Kidney glomerular epithelial cell (primary cell): ENCODE results near the gene KIFC3.
"Not testable (repeated sequence)": the region's sequence is repeated elsewhere in the genome, so short reads cannot be mapped to it uniquely, and the experiment has no call there.

Source experiments
- DNase-seq: peaks from one replicate; lab custom pipeline; 2025; lab: John Stamatoyannopoulos, UW

Gene KIFC3

DNA sequence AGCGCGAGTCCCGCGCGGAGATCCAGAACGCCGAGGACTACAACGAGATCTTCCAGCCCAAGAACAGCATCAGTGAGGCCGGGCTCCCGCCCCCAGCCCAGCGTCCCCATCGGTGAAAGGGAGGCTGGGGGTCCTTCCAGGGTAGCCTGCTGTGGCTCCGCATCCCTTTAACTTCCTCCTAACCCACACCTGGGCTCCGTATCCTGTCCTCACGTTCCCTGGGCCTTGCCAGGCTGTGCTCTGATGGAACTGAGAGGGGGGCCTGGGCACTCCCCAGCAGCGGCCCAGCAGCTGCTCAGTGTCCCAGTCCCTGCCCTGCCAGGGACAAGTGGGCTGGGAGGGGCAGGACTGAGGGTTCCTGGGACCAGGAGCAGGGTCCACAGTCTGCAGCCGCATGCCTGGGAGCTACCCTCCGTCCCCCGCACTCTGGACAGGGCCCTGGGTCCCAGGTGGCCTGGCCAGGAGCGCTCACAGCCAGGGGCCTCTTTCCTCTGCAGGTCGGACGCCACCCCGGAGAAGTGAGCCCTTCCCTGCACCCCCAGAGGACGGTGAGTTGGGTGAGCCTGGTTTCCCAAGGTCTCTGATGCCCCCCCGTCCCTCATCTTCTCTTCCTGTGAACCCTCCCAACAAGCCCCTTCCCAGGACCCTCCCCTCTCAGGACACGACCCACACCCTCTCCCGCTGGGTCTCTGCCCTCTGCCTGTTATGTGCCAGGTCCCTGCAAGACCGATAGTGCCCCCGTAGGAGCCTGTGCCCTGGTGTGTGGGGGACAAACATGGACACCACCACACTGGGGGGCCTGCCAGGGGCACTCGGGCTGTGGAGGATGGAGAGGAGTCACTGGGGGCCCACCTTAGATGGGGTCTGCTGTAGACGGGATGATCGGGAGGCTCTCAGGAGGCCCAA is 48.6 kb downstream of the KIFC3 start:
- no peak for DNase-seq

DNA sequence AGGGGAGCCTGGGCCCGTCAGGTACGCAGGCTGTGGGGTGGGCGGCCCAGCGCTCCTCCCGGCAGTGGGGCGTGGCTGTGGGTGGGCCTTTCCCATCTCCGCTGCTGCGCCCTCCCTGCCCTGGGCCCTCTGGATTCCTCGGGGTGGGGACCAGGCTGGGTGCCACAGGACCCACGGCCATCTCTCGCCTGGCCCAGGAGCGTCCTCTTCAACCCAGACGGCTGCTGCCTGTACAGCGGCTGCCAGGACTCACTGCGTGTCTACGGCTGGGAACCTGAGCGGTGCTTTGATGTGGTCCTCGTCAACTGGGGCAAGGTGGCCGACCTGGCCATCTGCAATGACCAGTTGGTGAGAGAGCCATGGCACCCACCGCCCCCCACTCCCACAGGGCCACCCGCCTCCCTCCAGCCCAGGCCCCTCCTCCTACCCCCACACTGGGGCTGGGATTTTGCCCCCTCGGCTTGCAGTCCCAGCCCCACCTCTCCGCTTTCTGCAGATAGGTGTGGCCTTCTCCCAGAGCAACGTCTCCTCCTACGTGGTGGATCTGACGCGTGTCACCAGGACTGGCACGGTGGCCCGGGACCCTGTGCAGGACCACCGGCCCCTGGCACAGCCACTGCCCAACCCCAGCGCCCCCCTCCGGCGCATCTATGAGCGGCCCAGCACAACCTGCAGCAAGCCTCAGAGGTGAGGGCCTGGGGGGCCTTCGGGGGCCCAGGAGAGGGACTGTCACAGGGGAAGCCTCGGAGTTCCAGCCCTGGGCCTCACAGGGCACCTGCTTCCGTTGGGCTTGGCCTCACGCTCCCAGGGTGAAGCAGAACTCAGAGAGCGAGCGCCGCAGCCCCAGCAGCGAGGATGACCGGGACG is 49.5 kb downstream of the KIFC3 start:
- no peak for DNase-seq

DNA sequence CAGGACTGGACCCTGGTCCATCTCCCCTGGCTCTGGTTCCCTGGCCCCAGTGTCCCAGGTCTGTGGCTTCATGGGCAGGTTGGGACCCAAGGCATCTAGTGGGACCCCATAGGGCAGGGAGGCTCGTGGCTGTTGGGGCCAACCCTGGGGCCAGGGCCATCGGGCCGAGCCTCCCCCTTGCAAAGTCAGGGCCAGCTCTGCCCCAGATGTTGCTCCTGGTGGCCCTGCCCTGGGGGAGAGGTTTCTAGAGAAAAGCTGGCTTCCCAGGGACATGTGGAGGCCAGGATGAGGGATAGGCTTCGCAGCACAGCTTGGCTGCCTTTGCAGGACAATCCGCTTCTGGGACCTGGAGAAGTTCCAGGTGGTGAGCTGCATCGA is 50.1 kb downstream of the KIFC3 start:
- no peak for DNase-seq

DNA sequence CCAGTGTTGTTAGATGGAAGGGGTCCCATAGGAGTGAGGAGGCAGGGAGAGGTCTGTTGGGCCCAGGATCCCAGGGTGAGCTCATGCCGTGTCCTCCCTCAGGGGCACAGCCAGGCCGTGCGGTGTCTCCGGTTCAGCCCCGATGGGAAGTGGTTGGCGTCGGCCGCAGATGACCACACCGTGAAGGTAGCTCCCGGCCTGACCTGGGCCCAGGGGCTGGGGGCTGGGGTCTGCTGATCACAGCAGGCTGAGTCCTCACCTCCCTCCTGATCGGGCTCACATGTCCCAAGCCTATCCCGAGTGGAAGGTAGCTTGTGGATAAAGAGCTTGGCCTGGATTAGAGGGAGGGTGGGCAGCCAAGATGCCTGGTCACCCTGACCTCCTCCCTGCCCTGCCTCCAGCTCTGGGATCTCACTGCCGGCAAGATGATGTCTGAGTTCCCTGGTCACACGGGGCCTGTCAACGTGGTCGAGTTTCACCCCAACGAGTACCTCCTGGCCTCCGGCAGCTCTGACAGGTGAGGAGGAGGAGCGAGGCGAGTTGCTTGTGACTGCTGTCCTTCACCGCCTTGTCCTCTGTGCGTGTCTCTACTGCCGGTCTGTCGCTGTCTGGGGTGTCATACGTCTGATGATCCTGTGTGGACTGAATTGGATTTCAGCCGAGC is 50.6 kb downstream of the KIFC3 start:
- no peak for DNase-seq

DNA sequence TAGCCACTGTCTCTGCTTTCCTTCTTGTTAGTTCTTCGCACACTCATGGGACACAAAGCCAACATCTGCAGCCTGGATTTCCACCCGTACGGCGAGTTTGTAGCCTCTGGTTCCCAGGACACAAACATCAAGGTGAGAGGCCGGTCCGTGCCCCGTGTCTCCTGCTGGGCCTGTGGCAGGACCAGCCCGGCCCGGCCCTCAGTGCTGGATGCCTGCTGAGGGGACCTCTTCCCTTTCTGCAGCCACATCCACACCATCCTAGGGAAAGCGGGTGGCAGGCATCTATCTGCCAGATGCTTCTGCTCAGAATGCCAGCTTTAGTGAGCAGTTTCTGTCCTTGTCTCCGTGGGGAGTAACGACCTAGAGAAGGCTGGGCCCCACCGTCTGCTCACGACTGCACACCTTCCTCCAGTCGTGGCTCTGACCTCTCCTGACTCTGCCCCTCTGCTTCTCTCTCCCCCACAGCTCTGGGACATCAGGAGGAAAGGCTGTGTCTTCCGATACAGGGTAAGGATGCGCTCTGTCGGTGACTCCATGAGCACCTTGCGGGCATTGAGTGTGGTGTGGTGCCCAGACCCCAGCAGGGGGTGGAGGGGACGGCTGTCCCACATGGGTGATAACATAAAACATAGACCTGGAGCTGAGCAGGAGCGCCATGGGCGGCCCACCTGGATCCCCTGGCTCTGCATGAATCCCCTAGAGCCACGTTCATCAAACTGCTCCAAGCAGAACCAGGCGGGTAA is 51.3 kb downstream of the KIFC3 start:
- DNase-seq = no peak

DNA sequence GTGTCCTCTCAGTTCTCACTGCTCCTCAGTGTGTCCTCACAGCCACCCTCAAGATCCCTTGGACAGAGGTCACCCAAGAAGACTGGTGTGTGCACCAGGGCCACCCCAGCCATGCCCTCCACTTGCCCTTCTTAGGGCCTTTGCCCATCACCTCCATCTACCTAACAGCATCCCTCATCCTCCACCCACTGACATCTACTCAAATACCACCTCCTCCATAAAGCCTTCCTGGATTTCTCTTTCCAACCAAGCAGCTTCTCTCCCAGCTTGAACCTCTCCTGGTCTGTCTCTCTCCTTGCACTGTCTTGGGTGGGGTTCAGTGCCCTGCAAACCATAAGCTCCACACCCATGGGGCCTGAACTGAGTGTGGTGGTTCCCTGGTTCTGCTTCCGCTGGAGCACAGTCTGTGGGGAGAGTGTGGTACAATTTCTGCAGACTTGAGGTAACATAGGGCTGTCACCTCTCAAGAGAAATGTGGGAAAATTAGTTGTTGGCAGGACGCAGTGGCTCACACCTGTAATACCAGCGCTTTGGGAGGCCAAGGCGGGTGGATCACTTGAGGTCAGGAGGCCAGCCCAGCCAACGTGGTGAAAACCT is 52.3 kb downstream of the KIFC3 start:
- no peak for DNase-seq

DNA sequence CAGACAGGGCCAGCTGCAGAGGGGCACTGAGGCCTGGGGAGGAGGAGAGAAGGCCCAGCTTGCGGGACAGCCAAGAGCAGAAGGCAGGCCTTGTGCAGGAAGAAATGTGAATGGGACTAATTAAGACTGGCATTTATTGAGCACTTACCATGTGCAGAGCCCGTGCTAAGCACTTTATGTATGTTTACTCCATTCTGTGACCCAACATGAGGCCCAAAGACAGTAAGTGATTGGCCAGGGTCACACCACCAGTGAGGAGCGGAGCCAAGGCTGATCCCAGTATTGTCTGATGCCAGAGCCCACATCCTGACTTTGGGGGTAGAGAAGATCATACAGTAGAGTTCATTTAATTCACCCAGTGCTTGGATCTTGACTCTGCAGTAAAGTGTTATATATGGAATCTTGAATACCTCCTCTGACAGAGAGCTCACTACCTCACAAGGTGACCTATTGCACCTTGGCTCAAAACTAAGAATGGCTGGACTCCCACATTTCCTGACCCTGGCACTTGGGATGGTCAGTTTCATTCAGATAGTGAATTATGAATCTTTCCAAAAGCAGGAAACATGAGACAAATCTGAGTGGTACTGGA is 53.1 kb downstream of the KIFC3 start:
- DNase-seq = no peak

DNA sequence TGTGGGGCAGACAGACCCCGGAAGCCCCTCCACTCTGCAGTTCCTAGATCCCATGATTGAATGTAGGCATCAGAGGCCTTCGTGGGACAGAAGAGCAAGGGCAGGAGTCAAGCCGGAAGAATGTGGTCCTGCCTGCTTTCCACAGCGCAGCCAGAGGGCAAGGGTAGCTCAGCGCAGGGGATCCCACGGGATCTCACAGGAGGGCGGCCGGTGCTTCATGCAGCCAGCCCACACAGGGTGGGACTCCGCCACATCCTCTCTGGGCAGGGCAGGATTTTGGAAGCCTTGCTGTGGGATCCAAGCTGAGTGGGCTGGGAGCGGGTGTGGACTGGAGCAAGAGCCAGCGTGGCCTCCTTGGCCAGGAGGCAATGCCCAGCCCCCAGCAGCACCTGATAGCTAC is 53.7 kb downstream of the KIFC3 start:
- DNase-seq = no peak

DNA sequence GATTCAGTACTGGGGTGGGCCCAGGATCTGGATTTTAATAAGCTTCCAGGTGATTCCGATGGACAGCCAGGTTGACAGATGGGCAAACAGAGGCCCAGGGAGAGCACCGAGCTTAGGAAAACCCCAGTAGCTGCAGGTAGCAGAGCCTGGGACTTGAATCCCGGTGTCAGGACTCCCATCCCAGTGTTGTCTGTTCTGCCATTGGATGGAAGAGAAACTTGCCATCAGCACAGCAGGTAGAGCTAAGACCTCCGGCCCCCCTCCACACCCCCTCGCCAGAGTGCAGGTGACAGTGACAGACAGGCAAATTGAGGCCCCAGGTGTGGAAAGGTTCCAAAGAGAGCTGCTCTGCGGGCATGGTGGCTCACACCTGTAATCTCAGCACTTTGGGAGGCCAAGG is 54.3 kb downstream of the KIFC3 start:
- DNase-seq = no peak

DNA sequence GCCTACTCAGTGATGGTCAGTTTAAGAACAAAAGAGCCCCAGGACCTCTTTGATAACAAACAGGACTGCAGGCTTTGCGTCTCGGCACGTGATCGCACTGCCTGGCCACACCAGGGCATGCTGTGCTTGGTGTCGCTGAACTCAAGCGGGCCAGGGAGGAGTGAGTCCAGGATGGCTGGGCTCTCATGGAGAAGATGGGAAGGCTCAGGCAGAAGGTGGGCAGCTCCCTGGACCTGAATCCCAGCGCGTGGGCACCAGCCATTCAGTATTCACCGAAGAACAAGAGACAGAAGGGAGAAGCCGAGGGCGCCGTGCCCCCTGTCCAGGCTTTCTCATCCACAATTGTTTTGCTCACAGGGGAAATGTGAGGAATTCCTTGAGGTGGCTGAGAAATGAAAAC is 54.8 kb downstream of the KIFC3 start:
- DNase-seq = no peak

DNA sequence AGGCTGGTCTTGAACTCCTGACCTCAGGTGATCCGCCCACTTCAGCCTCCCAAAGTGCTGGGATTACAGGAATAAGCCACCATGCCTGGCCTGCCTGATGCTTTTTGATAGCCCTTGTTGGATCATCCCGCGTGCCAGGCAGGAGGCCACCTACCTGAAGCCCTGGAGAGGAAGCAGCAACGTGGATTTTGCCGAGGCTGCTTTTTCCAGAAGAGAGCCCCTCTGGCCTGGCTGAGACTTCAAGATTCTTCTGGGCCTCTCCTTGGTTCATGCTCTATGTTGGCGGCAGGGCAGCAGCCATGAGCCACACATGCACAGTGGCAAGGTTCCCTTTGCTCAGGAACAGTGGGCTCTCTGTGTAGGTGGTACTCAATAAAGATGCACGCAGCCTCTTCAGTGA is 55.2 kb downstream of the KIFC3 start:
- no peak for DNase-seq

DNA sequence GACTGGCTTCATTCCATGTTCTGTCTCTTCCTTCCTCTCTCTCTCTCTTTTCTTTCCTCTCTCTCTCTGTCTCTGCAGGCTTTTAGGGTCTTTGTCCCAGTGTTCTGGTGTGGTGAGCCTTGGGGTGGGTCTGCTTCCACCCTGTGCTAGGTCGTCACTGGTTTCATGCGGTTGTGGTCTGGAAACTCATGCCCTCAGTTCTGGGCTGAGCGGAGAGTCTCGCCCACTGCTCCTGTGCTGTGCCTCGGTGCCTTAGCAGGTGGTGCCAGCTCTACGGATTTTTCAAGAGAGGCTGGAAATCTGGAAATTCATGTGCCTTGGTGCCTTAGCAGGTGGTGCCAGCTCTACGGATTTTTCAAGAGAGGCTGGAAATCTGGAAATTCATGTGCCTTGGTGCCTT is 56.0 kb downstream of the KIFC3 start:
- DNase-seq = not testable (repeated sequence)

DNA sequence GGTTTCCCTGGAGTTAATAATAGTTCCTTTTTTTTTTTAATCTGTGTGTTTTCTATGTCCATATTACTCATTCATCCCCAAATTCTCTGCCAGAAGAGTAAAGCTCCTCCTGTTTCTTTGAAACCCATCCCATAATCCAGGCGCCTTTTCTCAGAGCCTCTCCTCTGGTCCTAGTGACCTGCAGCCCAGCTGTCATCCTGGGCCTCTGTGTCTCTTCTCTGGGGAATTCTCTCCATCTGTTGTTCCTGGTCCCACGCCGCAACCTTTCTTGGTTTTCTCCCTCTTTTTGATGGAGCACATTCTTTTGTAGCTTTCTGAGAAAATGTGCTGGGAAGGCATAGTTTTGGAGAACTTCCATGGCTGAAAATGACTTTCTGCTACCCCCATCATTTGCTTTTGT is 56.5 kb downstream of the KIFC3 start:
- DNase-seq = no peak

DNA sequence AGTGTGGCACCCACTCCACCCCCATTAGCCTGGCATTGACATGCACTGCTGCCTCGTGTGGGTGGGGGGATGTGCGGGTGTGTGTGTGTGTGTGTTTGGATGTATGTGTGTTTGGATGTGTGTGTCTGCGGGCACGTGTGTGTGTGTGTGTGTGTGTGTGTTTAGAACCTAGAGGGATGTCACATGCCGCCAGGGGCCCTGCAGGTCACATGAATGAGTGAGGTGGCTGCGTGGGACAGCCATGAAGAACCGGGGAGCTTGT is 57.7 kb downstream of the KIFC3 start:
- DNase-seq = no peak

DNA sequence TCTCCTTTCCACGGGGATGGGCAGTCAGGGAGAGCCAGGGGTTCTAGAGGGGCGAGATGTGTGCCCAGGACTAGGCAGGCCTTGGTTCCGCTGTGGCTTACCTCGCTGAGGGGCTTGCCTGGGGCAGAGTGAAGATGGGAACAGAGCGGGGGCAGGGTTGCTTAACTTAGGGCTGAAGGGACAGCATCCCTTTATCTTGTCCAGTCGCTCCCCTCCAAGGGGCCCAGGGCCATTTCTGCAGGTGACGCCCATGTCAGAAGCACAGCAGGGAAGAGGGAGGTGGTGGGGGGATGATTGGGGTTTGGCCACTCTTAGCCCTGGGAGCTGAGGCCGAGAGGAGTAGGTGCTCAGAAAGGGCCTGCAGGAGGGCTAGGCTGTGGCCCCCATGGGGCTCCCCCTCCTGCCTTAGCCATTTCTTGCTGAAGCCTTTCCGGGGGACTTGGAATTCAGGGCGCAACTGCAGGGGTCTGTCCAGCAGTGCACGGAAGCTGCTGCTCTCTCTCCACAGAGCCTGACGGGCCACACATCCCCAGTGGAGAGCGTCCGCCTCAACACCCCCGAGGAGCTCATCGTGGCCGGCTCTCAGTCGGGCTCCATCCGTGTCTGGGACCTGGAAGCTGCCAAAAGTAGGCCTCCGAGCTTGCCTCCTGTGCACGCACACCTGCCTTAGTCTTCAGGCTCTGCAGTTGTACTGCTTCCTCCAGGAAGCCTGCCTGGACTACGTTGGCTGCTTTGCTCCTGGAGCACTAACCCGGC is 58.2 kb downstream of the KIFC3 start:
- DNase-seq = no peak

DNA sequence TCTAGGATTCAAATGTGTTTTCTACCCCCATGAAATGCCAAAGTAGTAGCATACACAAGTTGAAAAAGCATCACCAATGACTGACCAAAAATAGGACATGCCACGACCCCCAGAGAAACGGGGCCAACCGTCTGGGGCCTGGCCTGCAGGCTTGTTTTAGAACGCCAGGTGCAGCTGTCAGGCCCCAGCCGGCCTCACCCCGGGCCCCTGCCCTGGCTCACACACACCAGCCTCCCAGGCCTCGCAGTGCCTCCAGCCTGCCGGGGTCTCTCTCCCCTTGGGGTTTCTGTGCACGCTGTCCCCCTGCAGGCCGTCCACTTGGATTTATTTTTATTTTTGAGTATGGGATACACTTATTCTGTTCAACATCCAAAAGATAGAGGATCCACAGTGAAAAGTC is 58.8 kb downstream of the KIFC3 start:
- DNase-seq = no peak

DNA sequence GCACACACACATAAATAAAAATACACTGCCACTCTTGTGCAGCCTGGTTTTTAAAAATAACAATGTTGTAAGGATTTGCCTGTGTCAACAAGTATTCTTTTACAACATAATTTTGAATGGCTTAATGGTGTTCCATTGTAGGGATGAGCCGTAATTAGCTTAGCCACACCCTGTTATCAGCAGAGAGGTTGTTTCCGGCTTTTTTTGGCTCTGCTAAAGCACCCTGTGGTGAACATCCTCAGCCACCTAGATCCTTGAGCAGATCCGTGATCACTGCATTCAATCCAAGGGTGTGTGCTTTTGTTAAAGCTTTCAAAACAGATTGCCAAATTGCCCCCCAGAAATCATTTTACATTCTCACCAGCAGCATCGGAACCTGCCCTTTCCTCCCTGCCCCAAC is 59.7 kb downstream of the KIFC3 start:
- no peak for DNase-seq

DNA sequence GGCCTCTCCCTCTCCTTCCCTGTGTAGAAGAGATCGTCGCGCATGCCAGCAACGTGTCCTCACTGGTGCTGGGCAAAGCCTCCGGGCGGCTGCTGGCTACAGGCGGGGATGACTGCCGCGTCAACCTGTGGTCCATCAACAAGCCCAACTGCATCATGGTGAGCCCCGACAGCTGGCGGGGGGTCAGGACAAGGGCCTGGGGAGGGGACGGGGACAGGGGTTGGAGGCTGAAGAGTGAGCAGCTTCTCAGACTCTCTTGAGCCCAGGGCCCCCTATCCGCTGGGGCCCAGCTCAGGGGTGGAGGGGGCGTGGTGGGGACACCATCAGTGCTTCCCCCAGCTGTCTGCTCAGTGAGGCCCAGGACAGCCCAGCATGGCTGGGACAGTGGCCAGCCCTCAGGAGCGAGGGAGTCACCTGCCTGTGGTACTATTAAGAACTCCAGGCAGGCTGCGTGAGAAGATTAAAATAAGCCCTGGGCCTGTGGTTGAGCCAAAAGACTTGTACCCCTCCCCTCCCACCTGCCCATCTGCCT is 60.6 kb downstream of the KIFC3 start:
- no peak for DNase-seq

DNA sequence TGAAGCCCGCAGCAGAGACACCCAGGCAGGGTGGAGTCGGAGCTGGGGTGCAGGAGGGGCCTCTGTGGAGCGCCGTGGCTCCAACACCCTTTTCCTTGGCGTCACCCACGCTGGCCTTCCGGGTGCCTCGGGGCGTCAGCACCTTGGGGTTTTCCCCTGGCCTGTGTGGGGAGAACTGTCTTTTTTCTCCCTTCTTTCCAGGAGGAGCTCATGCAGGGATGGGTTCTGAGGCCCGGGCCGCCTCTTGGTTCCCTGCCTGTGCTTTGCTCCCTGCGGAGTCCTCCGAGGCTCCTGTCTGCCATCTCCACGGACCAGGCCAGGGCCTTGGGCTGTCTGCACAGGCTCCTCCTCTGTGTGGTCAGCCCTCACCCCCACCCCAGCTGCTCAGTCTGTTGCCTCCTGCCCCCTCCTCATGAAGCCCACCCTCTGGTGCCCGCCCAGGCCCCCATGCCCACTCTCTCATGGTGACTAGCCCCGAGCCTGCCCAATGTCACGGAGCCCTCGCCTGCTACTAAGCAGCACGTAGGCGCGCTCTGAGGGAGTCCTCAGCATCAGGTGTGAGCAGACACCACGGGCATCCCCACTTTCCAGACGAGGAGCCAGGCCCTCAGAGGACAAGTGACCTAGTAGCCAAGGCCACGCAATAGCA is 61.7 kb downstream of the KIFC3 start:
- no peak for DNase-seq
